ENCODE measurements around the gene MLH3.

MLH3 gene

GRCh38 chr14:75083271-75083670, 32.0 kb upstream of the MLH3 start:
- no peak overlapping the region for H3K4me3 ChIP-seq (ENCODE audit: low read length, poor library complexity, severe bottlenecking)
- no peaks in the 10 kb centered on the region for H3K27me3 ChIP-seq (ENCODE audit: insufficient read depth, low read length, poor library complexity, severe bottlenecking)
- no peaks in the 10 kb centered on the region for H3F3A ChIP-seq (ENCODE audit: low read depth)
- no peaks in the 10 kb centered on the region for H3K9me3 ChIP-seq (ENCODE audit: insufficient read depth, low read depth, low read length)
- H3K4me2 ChIP-seq (ENCODE audit: low read depth, low read length, poor library complexity, severe bottlenecking) = no peak overlapping the region
- no peaks in the 10 kb centered on the region for H3K4me1 ChIP-seq (ENCODE audit: insufficient read depth, low read length, poor library complexity, severe bottlenecking)
- no peaks in the 10 kb centered on the region for H4K20me1 ChIP-seq (ENCODE audit: insufficient read depth, low read length, poor library complexity, severe bottlenecking)
- H3K9me2 ChIP-seq (replicated peaks; ENCODE audit: low read depth, low read length) = no peaks in the 10 kb centered on the region
- H3K9ac ChIP-seq (ENCODE audit: low read depth, low read length, poor library complexity, severe bottlenecking) = no peak overlapping the region
- H3K79me2 ChIP-seq (ENCODE audit: insufficient read depth, low read length) = no peaks in the 10 kb centered on the region
- H2AFZ ChIP-seq (ENCODE audit: low read length) = no peak overlapping the region
- peaks cover 45% of the 10 kb centered on the region; the same call in 1 of the 2 replicates for H3K36me3 ChIP-seq (ENCODE audit: insufficient read depth, low read length)
- TF ChIP-seq CTCF (conservative IDR thresholded peaks at IDR 0.05; ENCODE audit: low read length) = no peak
- TF ChIP-seq EZH2phosphoT487 (IDR thresholded peaks at IDR 0.05; ENCODE audit: borderline replicate concordance) = no peak

DNA sequence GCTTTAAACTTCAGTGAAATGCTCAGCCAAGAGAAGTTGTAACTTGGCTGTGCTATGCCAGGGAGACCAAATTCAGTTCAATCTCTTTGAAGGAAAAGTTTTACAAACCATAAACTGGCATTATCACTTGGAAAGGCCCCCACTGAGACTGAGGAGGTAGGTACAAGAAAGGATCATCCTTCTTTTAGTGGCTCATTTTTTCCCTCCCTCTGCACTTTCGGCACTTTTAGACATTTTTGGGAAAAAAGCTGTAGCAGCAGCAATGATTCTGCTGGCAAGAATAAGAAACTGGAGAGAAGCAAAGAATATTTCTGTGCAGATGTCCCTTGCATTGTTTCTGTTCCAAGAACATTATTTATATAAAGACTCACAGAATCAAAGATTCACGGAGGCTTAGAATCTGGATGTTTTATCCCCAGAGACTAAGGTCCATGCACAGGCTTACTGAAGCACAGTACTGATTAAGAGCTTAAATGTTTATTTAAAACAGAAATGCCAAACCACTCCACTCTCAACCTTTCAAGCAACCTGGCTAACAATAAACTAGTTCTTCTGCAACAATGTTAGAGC, 30.5 kb upstream of the MLH3 start:
- Histone ChIP-seq H3K27me3 (ENCODE audit: insufficient read depth, low read length, poor library complexity, severe bottlenecking) (no peaks in the 10 kb centered on the region), H3F3A (ENCODE audit: low read depth) (no peaks in the 10 kb centered on the region), H3K9me2 (replicated peaks; ENCODE audit: low read depth, low read length) (no peaks in the 10 kb centered on the region), H2AFZ (ENCODE audit: low read length) (no peak overlapping the region), H3K9ac (ENCODE audit: low read depth, low read length, poor library complexity, severe bottlenecking) (no peak overlapping the region), H4K20me1 (ENCODE audit: insufficient read depth, low read length, poor library complexity, severe bottlenecking) (no peaks in the 10 kb centered on the region), H3K9me3 (ENCODE audit: insufficient read depth, low read depth, low read length) (no peaks in the 10 kb centered on the region), H3K36me3 (ENCODE audit: insufficient read depth, low read length) (peaks cover 30% of the 10 kb centered on the region; the same call in 1 of the 2 replicates), H3K4me3 (ENCODE audit: low read length, poor library complexity, severe bottlenecking) (no peak overlapping the region), H3K4me1 (ENCODE audit: insufficient read depth, low read length, poor library complexity, severe bottlenecking) (no peaks in the 10 kb centered on the region), H3K79me2 (ENCODE audit: insufficient read depth, low read length) (no peaks in the 10 kb centered on the region), H3K4me2 (ENCODE audit: low read depth, low read length, poor library complexity, severe bottlenecking) (no peak overlapping the region)
- no peak for TF ChIP-seq CTCF (conservative IDR thresholded peaks at IDR 0.05; ENCODE audit: low read length)
- no peak for TF ChIP-seq EZH2phosphoT487 (IDR thresholded peaks at IDR 0.05; ENCODE audit: borderline replicate concordance)

DNA sequence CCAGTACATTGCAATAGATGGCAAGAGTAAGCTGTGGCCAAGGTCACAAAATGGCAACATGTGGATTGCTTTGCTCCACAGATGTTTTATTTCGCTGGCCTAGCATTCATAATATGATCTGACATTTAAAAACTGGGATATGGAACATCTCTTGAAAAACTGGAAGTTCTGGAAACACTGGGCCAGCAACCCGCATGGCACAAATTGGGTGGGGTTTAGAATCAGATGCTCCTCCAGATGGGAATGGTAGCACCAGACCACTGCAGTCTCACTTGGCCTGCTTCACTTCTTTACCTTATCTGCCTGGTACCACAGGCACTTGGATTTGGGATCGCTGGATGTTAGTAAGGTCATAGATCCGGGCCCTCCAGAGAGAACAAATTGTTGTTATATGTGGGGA, 28.3 kb upstream of the MLH3 start:
- Histone ChIP-seq H3K4me1 (ENCODE audit: insufficient read depth, low read length, poor library complexity, severe bottlenecking) (no peaks in the 10 kb centered on the region), H3K36me3 (ENCODE audit: insufficient read depth, low read length) (peaks cover 18% of the 10 kb centered on the region; the same call in 1 of the 2 replicates), H3K9me3 (ENCODE audit: insufficient read depth, low read depth, low read length) (no peaks in the 10 kb centered on the region), H3K4me3 (ENCODE audit: low read length, poor library complexity, severe bottlenecking) (no peak overlapping the region), H3K79me2 (ENCODE audit: insufficient read depth, low read length) (no peaks in the 10 kb centered on the region), H2AFZ (ENCODE audit: low read length) (no peak overlapping the region), H3K4me2 (ENCODE audit: low read depth, low read length, poor library complexity, severe bottlenecking) (no peak overlapping the region), H3K9ac (ENCODE audit: low read depth, low read length, poor library complexity, severe bottlenecking) (no peak overlapping the region), H3K27me3 (ENCODE audit: insufficient read depth, low read length, poor library complexity, severe bottlenecking) (no peaks in the 10 kb centered on the region), H3F3A (ENCODE audit: low read depth) (no peaks in the 10 kb centered on the region), H4K20me1 (ENCODE audit: insufficient read depth, low read length, poor library complexity, severe bottlenecking) (no peaks in the 10 kb centered on the region), H3K9me2 (replicated peaks; ENCODE audit: low read depth, low read length) (no peaks in the 10 kb centered on the region)
- TF ChIP-seq CTCF (conservative IDR thresholded peaks at IDR 0.05; ENCODE audit: low read length) = no peak
- TF ChIP-seq EZH2phosphoT487 (IDR thresholded peaks at IDR 0.05; ENCODE audit: borderline replicate concordance) = no peak

Measured in Loucy (cell line).